GM18508 (cell line): ENCODE measurements around the gene WNT4.

ENCODE experiments used
- ATAC-seq: cut with Tn5 transposase; IDR thresholded peaks from one replicate; pipeline ENCODE4 v1.9.1; 2021; ENCODE audit warnings: moderate number of reproducible peaks; ENCODE audit not compliant: insufficient read depth, unreplicated experiment

WNT4 gene

GRCh38 chr1:22089787-22090186 lies 53.1 kb downstream of the WNT4 start:
- no peak for ATAC-seq

- ATAC-seq, result no peak
Measured at GRCh38 chr1:22089134-22089571, 53.7 kb downstream of the WNT4 start.

GRCh38 chr1:22088331-22088730 lies 54.6 kb downstream of the WNT4 start:
- no peak for ATAC-seq

GRCh38 chr1:22080191-22080590 lies 62.7 kb downstream of the WNT4 start:
- no peak for ATAC-seq

GRCh38 chr1:22078133-22078532 lies 64.8 kb downstream of the WNT4 start:
- no peak for ATAC-seq

- ATAC-seq, result no peak
Measured at GRCh38 chr1:22077728-22078127, 65.2 kb downstream of the WNT4 start.

GRCh38 chr1:22076346-22076745 lies 66.6 kb downstream of the WNT4 start:
- ATAC-seq, result no peak

GRCh38 chr1:22075718-22076117 lies 67.2 kb downstream of the WNT4 start:
- ATAC-seq, result no peak

- no peak for ATAC-seq
Measured at GRCh38 chr1:22074803-22075202, 68.1 kb downstream of the WNT4 start.

GRCh38 chr1:22071511-22071910 lies 71.4 kb downstream of the WNT4 start:
- no peak for ATAC-seq
